Stimulated activated CD8-positive, alpha-beta memory T cell treated with anti-CD3 and anti-CD28 coated beads, Interleukin-12 subunit alpha, Interleukin-12 subunit beta, amount 100 ng/mL, for 24 hours (primary cell): ENCODE data around the gene KLF12.

ENCODE experiments used
- DNase-seq: peaks from one replicate; pipeline ENCODE4 v3.0.0-alpha.2; 2020; ENCODE audit errors: extremely low read depth

Gene KLF12

GRCh38 chr13:74134221-74134776 lies at the start of gene KLF12:
TSS of gene KLF12 (minus strand) at chr13:74134404.
- DNase-seq, result peak; percentile 71

- DNase-seq, result no peak
Measured at GRCh38 chr13:74182491-74182890, 48.3 kb upstream of the KLF12 start.

- no peak for DNase-seq
Measured at GRCh38 chr13:74174810-74175209, 40.6 kb upstream of the KLF12 start.

DNA sequence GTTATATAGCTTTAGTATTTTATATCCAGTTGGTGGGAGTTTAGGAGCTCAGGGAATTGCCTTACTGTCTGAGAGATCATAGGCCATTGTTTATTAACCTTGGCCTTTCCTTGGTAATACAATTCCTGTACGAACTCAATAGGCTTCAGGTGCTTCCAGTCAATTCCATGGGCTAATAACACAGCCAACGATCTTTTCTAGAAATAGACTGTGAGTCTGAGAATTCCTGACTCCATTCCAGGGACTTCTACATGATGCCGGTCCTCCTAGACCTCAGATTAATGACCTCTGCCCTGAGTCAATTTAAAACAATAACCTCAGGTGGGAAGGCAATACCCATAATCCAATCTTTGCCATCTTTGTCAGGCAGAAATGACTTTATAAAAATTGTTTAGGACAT lies 39.6 kb upstream of the KLF12 start:
- no peak for DNase-seq

DNA sequence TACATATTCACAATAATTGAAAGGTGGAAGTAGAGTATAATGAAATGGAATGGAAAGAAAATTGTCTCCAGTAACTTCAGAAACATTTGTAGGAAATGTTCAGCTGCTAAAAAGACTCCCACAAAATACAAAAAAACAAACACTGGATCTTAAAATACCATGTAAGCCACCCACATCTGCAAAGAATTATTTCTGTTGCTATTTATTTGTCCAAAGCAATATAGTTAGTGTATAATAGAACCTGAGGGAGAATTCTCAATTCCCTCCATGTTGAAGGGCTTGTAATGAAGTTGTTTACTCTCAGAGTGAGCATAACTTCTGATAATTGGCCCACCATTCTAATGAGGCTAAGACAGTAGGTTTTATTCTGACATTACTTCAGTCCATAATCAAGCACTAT lies 37.4 kb upstream of the KLF12 start:
- DNase-seq, result no peak

- DNase-seq, result no peak
Measured at GRCh38 chr13:74169676-74170075, 35.5 kb upstream of the KLF12 start.

DNA sequence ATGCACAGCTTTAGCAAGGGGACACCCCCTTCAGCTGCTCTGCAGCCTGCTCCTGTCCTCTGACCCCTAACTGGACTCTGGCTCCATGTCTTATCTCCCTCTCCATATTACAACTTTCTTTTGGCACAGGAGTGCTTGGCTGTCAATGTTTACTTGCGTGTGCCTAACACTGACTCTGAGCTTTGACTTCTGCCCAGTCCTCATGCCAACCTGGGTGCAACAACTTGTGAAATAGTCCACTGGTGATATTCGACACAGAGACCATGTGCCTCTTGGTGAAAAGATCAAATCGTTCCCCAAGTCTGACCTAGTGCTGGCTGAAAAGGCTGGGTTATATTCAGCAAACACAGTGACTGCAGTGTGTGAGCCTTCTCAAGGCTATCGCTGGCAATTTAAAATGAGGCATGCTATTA lies 34.1 kb upstream of the KLF12 start:
- no peak for DNase-seq

DNA sequence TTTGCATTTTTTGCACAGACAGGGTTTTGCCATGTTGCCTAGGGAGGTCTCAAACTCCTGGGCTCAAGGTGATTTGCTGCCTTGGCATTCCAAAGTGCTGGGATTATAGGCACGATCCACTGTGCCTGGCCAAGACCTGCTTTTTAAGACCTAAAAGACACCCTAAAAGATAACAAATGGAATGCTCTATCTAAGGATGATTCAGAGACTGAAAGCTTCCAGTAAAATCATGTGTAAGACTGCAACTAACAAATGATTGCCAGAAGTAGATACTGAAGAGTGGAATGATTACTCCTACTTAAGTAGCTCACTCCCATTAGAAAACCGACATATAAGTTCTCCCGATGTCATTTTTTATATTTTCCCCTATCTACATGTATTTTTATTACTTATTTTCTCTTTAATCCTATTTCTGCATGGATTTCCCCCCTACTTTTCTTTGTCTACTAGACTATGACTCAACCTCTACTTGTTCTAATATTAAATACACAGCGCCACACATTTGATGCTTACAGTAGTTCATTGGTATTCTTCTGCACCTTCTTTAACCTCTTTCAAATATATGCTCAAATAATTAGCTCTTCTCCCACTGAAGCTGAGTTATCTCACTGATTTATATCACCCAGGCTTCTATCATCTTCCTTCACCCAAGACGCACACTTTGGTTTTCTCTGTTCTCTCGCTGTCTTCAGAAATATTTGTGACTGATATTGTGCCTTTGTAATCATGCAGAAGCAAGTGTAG lies 32.2 kb upstream of the KLF12 start:
- DNase-seq, result no peak

DNA sequence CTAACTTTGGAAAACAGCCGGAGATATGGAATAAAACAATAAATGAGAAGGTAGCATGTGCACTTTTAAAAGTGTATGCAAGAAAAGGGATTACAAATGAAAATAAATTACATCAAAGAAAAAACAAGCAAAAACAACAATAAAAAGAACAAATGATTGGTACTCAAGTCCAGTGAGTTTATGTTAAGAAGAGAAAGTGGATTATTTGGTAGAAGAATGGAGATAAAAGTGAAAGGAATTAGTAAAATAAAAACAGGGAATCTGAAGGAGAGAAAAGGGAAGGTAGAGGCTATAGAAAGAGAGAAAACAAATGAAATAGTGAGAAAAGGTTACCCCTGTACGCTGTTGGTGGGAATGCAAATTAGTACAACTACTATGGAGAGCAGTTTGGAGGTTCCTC lies 28.6 kb upstream of the KLF12 start:
- DNase-seq, result no peak

GRCh38 chr13:74162135-74162534 lies 27.9 kb upstream of the KLF12 start:
- no peak for DNase-seq

DNA sequence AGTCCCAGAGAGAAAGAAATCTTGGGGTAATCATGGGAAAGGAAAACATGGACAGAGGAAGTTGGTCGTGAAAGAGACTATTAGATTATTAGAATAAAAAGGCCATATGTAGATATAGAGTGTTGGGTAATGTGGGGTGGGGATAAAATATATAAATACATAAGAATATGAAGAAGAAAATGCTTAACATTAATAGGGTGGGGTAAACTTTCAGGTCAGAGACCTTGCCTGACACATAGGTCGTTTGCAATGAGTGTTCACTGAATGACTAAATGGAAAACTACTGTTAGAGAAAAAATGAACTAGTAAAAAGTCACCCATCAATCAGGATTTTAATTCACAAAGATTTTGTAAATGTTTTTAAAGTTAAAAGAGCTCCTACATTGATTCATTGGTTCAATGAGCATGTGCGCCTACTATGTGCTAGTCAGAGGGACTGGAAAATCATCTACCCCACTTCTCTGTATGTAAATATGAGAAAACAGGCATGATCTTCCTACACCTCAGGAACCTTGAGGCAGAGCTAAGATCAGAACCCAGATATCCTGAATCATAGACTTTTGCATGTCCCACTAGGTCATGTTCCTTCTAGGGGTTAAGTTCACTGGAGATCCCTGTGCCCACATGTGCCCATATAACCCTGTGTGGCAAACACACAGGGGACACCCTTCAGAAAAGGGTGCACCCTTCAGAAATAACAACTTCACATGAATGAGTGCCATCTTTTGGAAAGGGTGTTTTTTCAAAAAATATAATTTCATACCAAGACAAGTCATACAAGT lies 24.6 kb upstream of the KLF12 start:
- DNase-seq, result no peak

- DNase-seq, result no peak
Measured at GRCh38 chr13:74158028-74158427, 23.8 kb upstream of the KLF12 start.

GRCh38 chr13:74154981-74155380 lies 20.8 kb upstream of the KLF12 start:
- DNase-seq, result no peak

GRCh38 chr13:74153316-74153715 lies 19.1 kb upstream of the KLF12 start:
- no peak for DNase-seq

- DNase-seq, result no peak
Measured at GRCh38 chr13:74151859-74152258, 17.7 kb upstream of the KLF12 start.

- no peak for DNase-seq
Measured at GRCh38 chr13:74148352-74148751, 14.1 kb upstream of the KLF12 start.

GRCh38 chr13:74145249-74145975 lies 11.2 kb upstream of the KLF12 start:
- no peak for DNase-seq

GRCh38 chr13:74144269-74144668 lies 10.1 kb upstream of the KLF12 start:
- DNase-seq, result no peak

DNA sequence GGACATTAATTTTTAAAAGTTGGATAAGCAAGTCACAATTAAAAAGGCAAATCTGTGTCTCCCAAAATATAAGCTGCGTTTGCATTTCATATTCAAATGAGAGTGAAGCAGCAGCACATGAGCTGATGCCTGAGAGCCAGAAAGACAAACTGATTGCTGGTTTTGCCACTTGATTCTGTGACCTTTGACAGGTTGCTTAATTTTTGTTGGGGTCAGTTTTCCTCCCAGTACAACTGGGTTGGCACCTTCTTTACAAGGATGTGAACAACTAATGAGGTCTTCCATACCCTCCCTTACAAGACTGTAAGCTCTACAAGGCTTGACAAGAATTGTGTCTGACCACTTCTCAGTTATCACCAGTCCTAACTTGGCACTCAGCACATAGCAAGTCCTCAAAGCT lies 8.1 kb upstream of the KLF12 start:
- DNase-seq, result no peak

DNA sequence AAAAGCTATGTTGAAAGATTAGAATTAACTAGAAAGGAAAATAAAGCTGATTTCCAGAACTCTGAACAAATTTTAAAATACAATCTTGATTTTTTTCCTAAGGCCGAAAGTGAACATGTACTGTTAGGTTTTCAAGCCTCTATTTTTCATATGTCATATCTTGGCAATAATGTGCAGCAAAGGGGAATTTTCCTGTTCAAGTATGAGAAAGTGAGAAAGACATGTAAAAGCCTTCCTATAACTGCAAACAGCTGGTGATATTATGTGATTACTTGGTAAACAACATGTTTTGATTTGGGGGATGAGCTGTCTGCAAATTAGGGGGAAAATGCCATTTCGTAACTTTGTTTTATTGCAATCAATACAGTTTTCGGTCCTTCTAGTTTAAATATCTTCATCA lies 4.0 kb upstream of the KLF12 start:
- DNase-seq, result no peak

DNA sequence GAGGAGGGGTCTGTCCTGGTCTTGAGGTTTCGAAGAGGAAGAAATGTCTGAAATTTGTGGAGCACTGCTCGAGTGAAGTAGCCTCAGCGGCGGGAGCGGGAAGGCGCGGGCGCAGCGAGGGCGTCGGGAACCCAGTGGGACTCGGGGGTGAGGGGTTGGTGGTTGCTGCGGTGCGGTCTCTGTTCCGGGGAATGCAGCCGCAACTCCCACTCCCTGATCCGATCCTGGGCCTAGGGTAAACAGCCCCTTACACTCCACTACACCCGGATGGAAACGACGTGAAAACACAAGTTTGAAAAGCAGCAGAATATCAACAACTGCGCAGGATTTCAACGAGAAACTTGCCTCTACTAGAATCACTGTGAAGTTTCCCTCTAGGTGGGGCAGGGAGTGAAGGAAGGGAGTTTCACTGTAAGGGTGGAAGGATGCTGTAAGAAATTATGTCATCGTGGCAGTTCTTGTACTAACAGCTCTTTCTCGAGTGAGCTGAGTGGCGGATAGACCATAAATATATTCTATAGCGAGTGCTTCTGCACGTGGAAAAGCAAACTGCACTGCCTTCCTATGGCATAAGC lies 2.0 kb upstream of the KLF12 start:
- DNase-seq, result no peak
